Endothelial cell (in vitro differentiated cells): ENCODE measurements around the gene MN1. TPM values are rescaled to one million over a fixed set of nuclear protein-coding genes. Genes with fewer than 3 reads are reported as not detected.

Source experiments
- DNase-seq: peaks from one replicate; pipeline ENCODE4 v3.0.0; 2021; ENCODE audit warnings: low spot score
- H3K27ac Mint-ChIP-seq: one replicate; pipeline ENCODE4 v1.8.0; 2021; ENCODE audit warnings: mixed read lengths, inconsistent platforms; ENCODE audit not compliant: unreplicated experiment
- H3K27me3 Mint-ChIP-seq: one replicate; pipeline ENCODE4 v1.8.0; 2021; ENCODE audit warnings: mild to moderate bottlenecking, moderate library complexity, mixed read lengths, inconsistent platforms; ENCODE audit not compliant: unreplicated experiment
- H3K36me3 Mint-ChIP-seq: one replicate; pipeline ENCODE4 v1.8.0; 2021; ENCODE audit warnings: mild to moderate bottlenecking, low read depth, mixed read lengths, inconsistent platforms; ENCODE audit not compliant: unreplicated experiment
- H3K4me1 Mint-ChIP-seq: one replicate; pipeline ENCODE4 v1.8.0; 2021; ENCODE audit warnings: mild to moderate bottlenecking, mixed read lengths, inconsistent platforms; ENCODE audit not compliant: unreplicated experiment
- H3K4me3 Mint-ChIP-seq: one replicate; pipeline ENCODE4 v1.8.0; 2021; ENCODE audit warnings: mild to moderate bottlenecking, mixed read lengths, inconsistent platforms; ENCODE audit not compliant: unreplicated experiment
- H3K9me3 Mint-ChIP-seq: one replicate; pipeline ENCODE4 v1.8.0; 2021; ENCODE audit warnings: mixed read lengths, inconsistent platforms; ENCODE audit not compliant: unreplicated experiment
- CTCF ChIP-seq: fragments of 200-600 bp; sonication (generic); IDR thresholded peaks from one replicate; pipeline ENCODE4 v1.5.0; 2021; ENCODE audit warnings: antibody characterized with exemption; ENCODE audit not compliant: unreplicated experiment
- total RNA-seq: library from RNA; stranded (reverse); fragmentation: NEBNext Ultra II Directional; extraction: Animal tissue kit (Norgen Biotek cat#: 25700); gene quantifications from one replicate; pipeline ENCODE4 v1.2.1, GENCODE V29; 2021; ENCODE audit not compliant: unreplicated experiment

The MN1 gene
- total RNA-seq, 1 donor from 2014 or later: 9.9 TPM

- Mint-ChIP-seq H3K4me1 (peaks cover 10% of the 10 kb centered on the region), H3K36me3 (no peaks in the 10 kb centered on the region), H3K27me3 (no peaks in the 10 kb centered on the region), H3K9me3 (no peaks in the 10 kb centered on the region), H3K4me3 (no peak overlapping the region), H3K27ac (no peak overlapping the region)
- DNase-seq: no peak
- TF ChIP-seq CTCF: no peak
Observed at GRCh38 chr22:27809700-27810608, 8.4 kb upstream of the MN1 start.

GRCh38 chr22:27809226-27809603, 7.7 kb upstream of the MN1 start:
- H3K36me3 Mint-ChIP-seq: no peaks in the 10 kb centered on the region
- H3K4me1 Mint-ChIP-seq: peaks cover 14% of the 10 kb centered on the region
- peaks cover 2% of the 10 kb centered on the region for H3K27me3 Mint-ChIP-seq
- DNase-seq: no peak
- no peak for TF ChIP-seq CTCF
- no peak overlapping the region for H3K27ac Mint-ChIP-seq
- H3K9me3 Mint-ChIP-seq: no peaks in the 10 kb centered on the region
- no peak overlapping the region for H3K4me3 Mint-ChIP-seq

GRCh38 chr22:27808451-27809225, 7.1 kb upstream of the MN1 start:
- Mint-ChIP-seq H3K4me1 (peaks cover 15% of the 10 kb centered on the region), H3K27me3 (peaks cover 2% of the 10 kb centered on the region), H3K27ac (no peak overlapping the region), H3K4me3 (no peak overlapping the region), H3K36me3 (no peaks in the 10 kb centered on the region), H3K9me3 (no peaks in the 10 kb centered on the region)
- no peak for TF ChIP-seq CTCF
- DNase-seq: no peak

- H3K9me3 Mint-ChIP-seq: no peaks in the 10 kb centered on the region
- H3K36me3 Mint-ChIP-seq: no peaks in the 10 kb centered on the region
- peaks cover 4% of the 10 kb centered on the region for H3K27me3 Mint-ChIP-seq
- peaks cover 28% of the 10 kb centered on the region for H3K4me1 Mint-ChIP-seq
- no peak overlapping the region for H3K27ac Mint-ChIP-seq
- TF ChIP-seq CTCF: no peak
- no peak overlapping the region for H3K4me3 Mint-ChIP-seq
- DNase-seq: no peak
Observed at GRCh38 chr22:27805841-27806240, 4.3 kb upstream of the MN1 start.
